Pons (tissue), 1 donor: Measurements from ENCODE around the gene AMIGO3.
A peak's percentile ranks its signal among the peaks of the same experiment; 100 is the strongest.
"Not testable (repeated sequence)": the region's sequence is repeated elsewhere in the genome, so short reads cannot be mapped to it uniquely, and the experiment has no call there.

Source experiments
- DNase-seq: peaks from one replicate; pipeline ENCODE4 v3.0.0-alpha.2; 2016; ENCODE audit warnings: low spot score

The AMIGO3 gene

DNA sequence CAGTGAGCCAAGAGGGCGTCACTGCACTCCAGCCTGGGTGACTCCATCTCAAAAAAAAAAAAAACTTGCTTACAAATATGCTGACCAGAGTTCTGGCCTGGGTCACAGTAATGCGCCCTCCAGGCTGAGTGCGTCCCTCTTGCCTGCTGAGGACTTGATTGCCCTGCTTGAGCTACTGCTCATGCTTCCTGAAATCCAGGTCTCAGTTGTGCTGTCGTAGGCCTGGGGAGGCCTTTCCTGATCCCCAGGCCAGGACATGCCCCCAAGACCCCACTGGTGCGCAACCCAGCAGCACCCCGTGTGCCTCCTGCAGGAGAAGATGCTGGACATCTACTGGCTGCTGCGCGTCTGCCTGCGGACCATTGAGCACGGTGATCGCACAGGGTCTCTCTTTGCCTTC lies 7.3 kb downstream of the AMIGO3 start:
- DNase-seq, result no peak

DNA sequence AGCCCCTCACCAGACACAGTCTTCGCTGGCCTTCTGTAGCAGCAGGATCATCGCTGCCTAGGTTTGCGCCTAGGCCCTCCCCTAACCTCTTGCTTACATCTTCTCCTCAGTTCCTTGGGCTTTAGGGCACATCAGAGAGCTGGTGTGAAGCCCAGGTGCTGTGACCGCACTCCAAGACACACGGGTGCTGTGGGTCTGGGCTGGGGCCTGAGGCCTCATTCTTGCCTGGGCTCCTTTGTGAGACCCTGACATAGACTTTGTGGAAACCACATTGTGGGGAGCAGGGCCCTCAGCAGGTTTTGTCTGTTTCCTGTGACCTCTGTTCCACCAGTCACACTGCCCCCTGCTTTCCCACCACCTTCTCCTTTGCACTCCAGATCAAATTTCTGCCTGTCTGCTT lies 8.0 kb downstream of the AMIGO3 start:
- no peak for DNase-seq

- no peak for DNase-seq
These were observed 9.6 kb downstream of the AMIGO3 start for GRCh38 chr3:49709852-49710251.

DNA sequence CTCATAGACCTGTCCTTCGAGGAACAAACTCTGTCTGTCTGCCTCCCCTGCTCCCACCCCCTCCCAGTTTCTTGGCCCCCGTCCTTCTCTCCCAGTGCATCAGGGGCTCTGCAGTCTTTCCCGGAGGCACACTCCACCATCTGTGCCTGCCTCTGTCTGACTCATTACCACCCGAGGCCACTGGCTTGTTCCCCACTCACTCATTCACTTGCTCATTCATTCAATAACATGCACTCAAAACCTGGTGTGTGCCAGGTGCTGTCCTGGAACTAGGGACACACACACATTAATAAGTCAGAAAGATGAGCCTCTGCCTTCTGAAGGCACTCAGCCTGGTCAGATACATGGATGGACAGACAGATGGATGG lies 12.4 kb downstream of the AMIGO3 start:
- DNase-seq, result no peak

DNA sequence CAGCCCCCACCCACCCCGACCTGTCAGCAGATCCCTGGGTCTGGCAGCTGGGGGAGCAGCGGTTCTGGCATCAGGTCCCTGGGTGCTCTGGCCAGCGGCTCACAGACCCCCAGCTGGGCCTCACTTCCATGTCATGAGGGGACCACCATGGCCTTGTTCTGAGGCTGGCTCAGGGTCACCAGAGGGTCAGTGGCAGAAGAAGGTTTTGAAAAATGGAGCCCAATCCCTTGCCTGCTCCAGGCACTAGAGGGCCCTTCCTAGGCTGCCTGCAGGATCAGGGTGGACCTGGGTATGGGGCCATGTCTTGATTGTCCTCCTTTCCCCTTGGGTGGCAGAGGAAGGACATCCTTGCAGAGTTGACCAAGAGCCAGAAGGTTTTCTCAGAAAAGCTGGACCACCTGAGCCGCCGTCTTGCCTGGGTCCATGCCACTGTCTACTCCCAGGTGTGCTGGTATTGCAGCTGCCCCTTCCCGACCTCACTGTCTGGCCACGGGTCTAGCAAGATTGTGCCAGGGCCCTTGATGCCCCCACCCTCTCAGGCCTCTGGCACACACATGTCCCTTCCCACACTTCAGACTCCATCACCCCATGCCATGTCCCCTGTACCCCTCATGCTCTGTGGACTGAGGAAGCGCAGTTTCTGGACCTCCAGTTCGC lies 12.9 kb downstream of the AMIGO3 start:
- DNase-seq, result no peak

- no peak for DNase-seq
These were observed 14.0 kb downstream of the AMIGO3 start for GRCh38 chr3:49705390-49705960.

DNA sequence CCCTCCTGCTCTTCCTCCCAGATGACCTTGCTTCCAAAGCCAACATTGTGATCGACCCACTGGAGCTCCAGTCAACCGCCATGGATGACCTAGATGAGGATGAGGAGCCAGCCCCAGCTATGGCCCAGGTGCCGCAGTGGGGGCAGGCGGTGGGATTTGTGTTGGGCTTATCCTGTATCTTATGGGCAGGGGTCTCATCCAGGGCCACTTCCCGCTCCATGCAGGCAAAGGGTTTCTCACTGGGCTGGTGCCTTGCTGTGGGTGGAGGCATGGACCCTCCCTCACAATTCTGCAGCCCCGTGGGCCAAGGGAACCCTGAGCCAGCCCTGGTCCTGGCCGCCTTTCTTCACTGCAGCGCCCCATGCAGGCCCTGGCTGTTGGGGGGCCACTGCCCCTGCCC lies 14.9 kb downstream of the AMIGO3 start:
- DNase-seq, result no peak

DNA sequence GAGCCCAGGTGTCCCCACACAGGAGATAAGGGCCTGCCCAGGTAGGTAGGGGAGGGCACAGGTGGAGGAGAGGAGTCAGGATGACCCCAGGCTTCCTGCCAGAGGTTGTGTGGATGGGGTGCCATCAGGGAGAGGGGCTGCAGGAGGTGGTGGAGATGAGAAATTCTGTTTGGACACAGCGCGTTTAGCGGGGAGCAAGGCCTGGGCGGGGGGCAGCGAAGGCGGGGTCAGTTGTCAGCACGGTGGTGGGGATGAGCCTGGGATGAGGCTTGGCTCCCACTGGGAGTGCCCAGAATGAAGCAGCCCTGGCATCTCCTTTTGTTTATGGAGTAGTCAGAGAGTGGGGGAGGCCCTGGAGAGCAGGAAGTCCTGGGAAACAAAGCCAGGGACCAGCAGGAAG lies 15.5 kb downstream of the AMIGO3 start:
- no peak for DNase-seq

- DNase-seq, result peak; percentile 67
These were observed 16.0 kb downstream of the AMIGO3 start for GRCh38 chr3:49703443-49703927.

DNA sequence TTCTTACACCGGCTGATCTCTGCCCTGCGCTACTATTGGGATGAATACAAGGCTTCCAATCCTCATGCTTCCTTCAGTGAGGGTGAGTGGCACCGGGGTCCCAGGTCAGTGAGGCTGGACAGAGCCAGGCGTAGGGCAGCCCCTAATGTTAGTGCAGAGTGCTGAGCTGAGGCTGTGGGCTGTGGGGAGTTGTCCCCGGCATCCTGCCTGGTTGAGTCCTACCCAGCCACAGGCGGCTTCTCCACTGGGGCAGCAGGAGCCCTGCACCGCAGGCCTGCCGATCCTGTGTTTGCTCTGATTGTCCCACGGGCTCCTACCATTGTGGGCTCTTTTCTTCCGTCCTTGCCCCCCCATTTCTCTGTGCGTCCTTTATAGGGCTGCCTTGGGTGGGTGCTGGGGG lies 16.8 kb downstream of the AMIGO3 start:
- no peak for DNase-seq

GRCh38 chr3:49701388-49702077 lies 18.0 kb downstream of the AMIGO3 start:
- DNase-seq, result no peak

- DNase-seq, result no peak
These were observed 18.9 kb downstream of the AMIGO3 start for GRCh38 chr3:49700453-49701128.

- DNase-seq, result no peak
These were observed 19.5 kb downstream of the AMIGO3 start for GRCh38 chr3:49700014-49700413.

- DNase-seq, result no peak
These were observed 20.1 kb downstream of the AMIGO3 start for GRCh38 chr3:49699281-49699979.

- DNase-seq, result not testable (repeated sequence)
These were observed 24.0 kb downstream of the AMIGO3 start for GRCh38 chr3:49695350-49696015.

GRCh38 chr3:49694409-49695070 lies 24.9 kb downstream of the AMIGO3 start:
- not testable (repeated sequence) for DNase-seq

- not testable (repeated sequence) for DNase-seq
These were observed 28.0 kb downstream of the AMIGO3 start for GRCh38 chr3:49691481-49691880.

DNA sequence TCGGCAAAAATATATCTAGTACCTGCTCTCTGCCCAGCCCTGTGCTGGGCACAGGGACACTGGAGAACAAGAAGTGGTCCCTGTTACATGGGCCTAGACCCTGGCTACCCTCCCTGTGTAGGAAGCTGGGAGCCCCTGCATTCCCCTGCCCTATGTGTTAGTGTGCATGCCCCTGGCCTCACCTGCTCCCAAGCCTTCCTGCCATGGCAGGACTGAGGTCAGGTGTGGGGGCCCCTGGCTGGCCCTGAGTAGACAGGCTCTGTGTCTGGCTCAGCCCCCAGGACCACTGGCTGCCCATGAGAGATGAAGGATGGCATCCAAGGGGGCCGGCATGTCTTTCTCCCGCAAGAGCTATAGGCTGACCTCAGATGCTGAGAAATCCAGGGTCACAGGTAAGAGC lies 28.6 kb downstream of the AMIGO3 start:
- not testable (repeated sequence) for DNase-seq

DNA sequence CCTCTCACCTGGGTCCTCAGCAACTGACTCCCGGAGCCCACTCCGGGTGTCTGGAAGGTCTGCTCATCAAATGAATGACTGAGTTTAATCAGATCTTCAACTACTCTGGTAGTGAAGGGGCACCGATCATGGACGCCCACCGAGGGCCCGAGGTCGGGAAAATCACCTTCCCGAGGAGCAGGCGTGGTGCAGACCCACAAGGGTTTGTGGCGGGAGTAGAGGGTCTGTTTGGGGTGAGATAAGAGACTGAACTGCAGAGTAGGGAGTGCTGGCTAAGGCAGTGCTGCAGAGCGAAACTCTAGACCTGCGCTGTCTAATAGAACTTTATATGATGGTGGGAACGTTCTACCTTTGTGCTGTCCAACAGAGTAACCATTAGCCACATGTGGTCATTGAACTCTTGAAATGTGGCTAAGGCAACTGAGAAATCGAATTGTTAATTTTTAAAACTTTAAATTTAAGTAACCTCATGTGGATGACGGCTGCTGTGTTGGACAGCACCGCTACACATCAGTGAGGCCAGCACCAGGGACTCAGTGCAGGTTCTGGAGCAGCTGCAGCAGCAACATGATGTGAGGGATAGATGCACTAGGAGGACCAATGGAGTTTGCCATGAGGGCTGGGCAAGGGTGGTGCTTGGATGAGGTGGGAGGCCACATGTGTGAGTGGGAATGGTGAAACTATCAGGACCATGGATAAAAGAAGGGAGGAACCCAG lies 29.4 kb downstream of the AMIGO3 start:
- DNase-seq, result not testable (repeated sequence)
